OCI-LY1 (cell line): ENCODE measurements around the gene CDKN2B.
"Not testable (repeated sequence)": the region's sequence is repeated elsewhere in the genome, so short reads cannot be mapped to it uniquely, and the experiment has no call there.

Experiments
- H2AFZ ChIP-seq: fragments of 200-600 bp; sonication (generic), shearing (Covaris generic); 2 replicates; pipeline ENCODE4 v1.6.0; 2014; ENCODE audit warnings: antibody characterized with exemption, mild to moderate bottlenecking, low read length
- H3F3A ChIP-seq: fragments of 200-600 bp; sonication (generic), shearing (Covaris generic); 2 replicates; pipeline ENCODE4 v1.6.0; 2014; ENCODE audit warnings: mild to moderate bottlenecking, antibody characterized with exemption, low read length, moderate library complexity; ENCODE audit not compliant: insufficient read depth
- H3K27ac ChIP-seq: fragments of 200-600 bp; sonication (generic); 2 replicates; pipeline ENCODE4 v1.5.1; 2014; ENCODE audit warnings: low read length, mixed run types, mild to moderate bottlenecking, low read depth; ENCODE audit not compliant: poor library complexity, severe bottlenecking
- H3K27me3 ChIP-seq: fragments of 200-600 bp; sonication (generic); 2 replicates; pipeline ENCODE4 v1.6.0; 2014; ENCODE audit warnings: antibody characterized with exemption, mild to moderate bottlenecking, low read length, moderate library complexity; ENCODE audit not compliant: insufficient read depth
- H3K36me3 ChIP-seq: fragments of 200-600 bp; sonication (generic); 2 replicates; pipeline ENCODE4 v1.6.1; 2014; ENCODE audit warnings: mild to moderate bottlenecking, antibody characterized with exemption, low read length, moderate library complexity, mixed read lengths; ENCODE audit not compliant: insufficient read depth
- H3K4me1 ChIP-seq: fragments of 200-600 bp; sonication (generic); 2 replicates; pipeline ENCODE4 v1.5.1; 2014; ENCODE audit warnings: mild to moderate bottlenecking, low read length, moderate library complexity; ENCODE audit not compliant: insufficient read depth, severe bottlenecking
- H3K4me2 ChIP-seq: fragments of 200-600 bp; sonication (generic), shearing (Covaris generic); 2 replicates; pipeline ENCODE4 v1.6.1; 2014; ENCODE audit warnings: low read length
- H3K4me3 ChIP-seq: fragments of 200-600 bp; sonication (generic); 2 replicates; pipeline ENCODE4 v1.5.1; 2014; ENCODE audit warnings: low read length, low read depth, mild to moderate bottlenecking, mixed read lengths; ENCODE audit not compliant: poor library complexity, severe bottlenecking
- H3K79me2 ChIP-seq: fragments of 200-600 bp; shearing (Covaris generic); 2 replicates; pipeline ENCODE4 v1.6.1; 2016; ENCODE audit warnings: mixed run types, low read length, mixed read lengths; ENCODE audit not compliant: insufficient read depth
- H3K9ac ChIP-seq: fragments of 200-600 bp; sonication (generic), shearing (Covaris generic); 2 replicates; pipeline ENCODE4 v1.6.1; 2014; ENCODE audit warnings: mild to moderate bottlenecking, low read length, mixed read lengths
- H3K9me2 ChIP-seq: fragments of 200-600 bp; sonication (generic), shearing (Covaris generic); 2 replicates; pipeline ENCODE4 v1.6.1; 2014; ENCODE audit warnings: low read depth, mild to moderate bottlenecking, low read length, mixed read lengths
- H3K9me3 ChIP-seq: fragments of 200-600 bp; shearing (Covaris generic); 2 replicates; pipeline ENCODE4 v1.6.1; 2014; ENCODE audit warnings: low read length, mixed read lengths
- H4K20me1 ChIP-seq: fragments of 200-600 bp; sonication (generic), shearing (Covaris generic); 2 replicates; pipeline ENCODE4 v1.6.0; 2016; ENCODE audit warnings: mild to moderate bottlenecking, low read length; ENCODE audit not compliant: insufficient read depth
- CTCF ChIP-seq: fragments of 200-600 bp; sonication (generic), shearing (Covaris generic); IDR thresholded peaks from 2 replicates; pipeline ENCODE4 v1.5.1; 2017; ENCODE audit warnings: mild to moderate bottlenecking, antibody characterized with exemption, low read length, moderate library complexity, mixed read lengths
- EZH2 ChIP-seq: fragments of 200-600 bp; sonication (generic), shearing (Covaris generic); IDR thresholded peaks from 2 replicates; pipeline ENCODE4 v1.8.0; 2017; ENCODE audit warnings: borderline replicate concordance, mixed run types, mild to moderate bottlenecking, antibody characterized with exemption, low read length, moderate library complexity, mixed read lengths

CDKN2B gene

GRCh38 chr9:22008717-22009505 is at the start of gene CDKN2B:
Gene CDKN2B (minus strand): TSS chr9:22009305. CDS start chr9:22008953, 352 bp downstream.
- H3K79me2 ChIP-seq = no peaks in the 10 kb centered on the region; the same call in 1 of the 2 replicates
- H3K36me3 ChIP-seq = peaks cover 10% of the 10 kb centered on the region
- H3K27ac ChIP-seq = peak within 1 kb of the TSS; percentile 46
- no peaks in the 10 kb centered on the region for H3K9me3 ChIP-seq
- H3K27me3 ChIP-seq = no peaks in the 10 kb centered on the region
- H3K4me1 ChIP-seq = peaks cover 41% of the 10 kb centered on the region
- no peaks in the 10 kb centered on the region for H4K20me1 ChIP-seq
- peak within 1 kb of the TSS; percentile 63 for H3K9ac ChIP-seq
- peak within 1 kb of the TSS; percentile 88 for H3K4me2 ChIP-seq
- no peaks in the 10 kb centered on the region for H3K9me2 ChIP-seq
- H3F3A ChIP-seq = no peaks in the 10 kb centered on the region
- H3K4me3 ChIP-seq = peak within 1 kb of the TSS; percentile 72
- TF ChIP-seq EZH2 (no peak), CTCF (peak; percentile 92)
- no peak within 1 kb of the TSS for H2AFZ ChIP-seq

- H3K79me2 ChIP-seq, H3K4me2 ChIP-seq, H3K4me1 ChIP-seq, H3K27ac ChIP-seq, H3K4me3 ChIP-seq, H3K9me3 ChIP-seq, H4K20me1 ChIP-seq, H3K27me3 ChIP-seq, H3K9ac ChIP-seq, H3K9me2 ChIP-seq, H3F3A ChIP-seq, H2AFZ ChIP-seq: not testable (repeated sequence)
- peaks cover 27% of the 10 kb centered on the region for H3K36me3 ChIP-seq
Measured at GRCh38 chr9:22057972-22058371, 48.9 kb upstream of the CDKN2B start.

GRCh38 chr9:22056402-22056801 is 47.3 kb upstream of the CDKN2B start:
- H3K4me3 ChIP-seq = no peak overlapping the region

More at GRCh38 chr9:22056402-22056801, 47.3 kb upstream of the CDKN2B start:
- Histone ChIP-seq H3F3A (no peaks in the 10 kb centered on the region), H3K9me3 (0 out of 2 replicates have a peak, but pooled peaks cover 2% of the 10 kb centered on the region), H3K9ac (no peak overlapping the region), H3K36me3 (peaks cover 27% of the 10 kb centered on the region), H4K20me1 (no peaks in the 10 kb centered on the region), H3K4me1 (peaks cover 2% of the 10 kb centered on the region), H3K79me2 (no peaks in the 10 kb centered on the region), H3K9me2 (no peaks in the 10 kb centered on the region), H2AFZ (no peak overlapping the region), H3K4me2 (no peak overlapping the region), H3K27ac (no peak overlapping the region), H3K27me3 (no peaks in the 10 kb centered on the region)
- TF ChIP-seq CTCF (no peak), EZH2 (no peak)
